Measurements from ENCODE around the gene OPCML. TPM values are rescaled to one million over a fixed set of nuclear protein-coding genes. Genes with fewer than 3 reads are reported as not detected.

OPCML gene
- total RNA-seq, 1 experiment from 2014 or later = 0.94 TPM

DNA sequence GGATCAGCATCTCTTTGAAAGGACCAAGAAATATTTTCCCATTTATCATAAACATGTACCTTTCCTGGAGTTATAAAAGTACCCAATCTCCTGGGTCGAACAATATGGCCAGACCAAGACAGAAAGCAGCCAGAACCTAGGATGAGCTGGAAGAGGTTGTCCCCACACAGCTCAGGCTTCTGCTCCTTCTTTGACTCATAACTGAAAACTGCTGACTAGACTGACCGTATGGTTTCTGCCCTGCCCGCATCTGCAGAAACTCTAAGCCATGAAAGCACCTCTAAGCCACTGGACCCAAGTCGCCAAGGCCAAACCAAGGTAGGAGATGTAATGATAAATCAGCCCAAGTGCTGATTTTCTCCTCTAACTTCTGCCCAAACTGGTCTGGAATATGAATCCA is 129.8 kb downstream of the OPCML start:
- Mint-ChIP-seq H3K4me1 (peaks cover 5 to 13% of the 10 kb centered on the region in 2 experiments; a peak in 3 of 4 replicates), H3K27me3 (ENCODE audit: low read depth) (no peaks in the 10 kb centered on the region), H3K36me3 (ENCODE audit: insufficient read depth in 1 of 3, low read depth in 3 of 3) (peaks cover 0 to 6% (median 1%) of the 10 kb centered on the region in 3 experiments; a peak in 1 of 7 replicates)

More for the DNA sequence above, 129.8 kb downstream of the OPCML start:
- Histone ChIP-seq H3K27ac (ENCODE audit: insufficient read length, low read depth, low read length) (no peak overlapping the region), H3K14ac (ENCODE audit: insufficient read depth, low read length) (no peak overlapping the region), H3K9ac (ENCODE audit: extremely low read depth, insufficient read length, low read length) (no peak overlapping the region), H2BK20ac (ENCODE audit: low read depth, low read length, poor library complexity, severe bottlenecking) (no peak overlapping the region), H3K4me2 (ENCODE audit: insufficient read depth, insufficient read length, low read length) (no peak overlapping the region), H3K79me2 (ENCODE audit: insufficient read depth, low read length) (no peaks in the 10 kb centered on the region), H3K23ac (ENCODE audit: insufficient read length, low read depth, low read length) (no peak overlapping the region), H4K20me1 (ENCODE audit: control insufficient read depth, insufficient read depth, insufficient read length) (no peaks in the 10 kb centered on the region), H3K4me1 (ENCODE audit: insufficient read depth, low read length) (no peaks in the 10 kb centered on the region), H4K5ac (ENCODE audit: insufficient read length, low read depth, low read length) (no peak overlapping the region), H4K91ac (ENCODE audit: insufficient read length, low read depth, low read length) (no peak overlapping the region), H3K79me1 (ENCODE audit: insufficient read depth, low read depth, low read length, poor library complexity, severe bottlenecking) (no peaks in the 10 kb centered on the region), H3K18ac (ENCODE audit: insufficient read length, low read depth, low read length) (no peak overlapping the region), H3K23me2 (ENCODE audit: insufficient read length, low read depth, low read length, poor library complexity, severe bottlenecking) (no peaks in the 10 kb centered on the region), H2BK120ac (ENCODE audit: low read depth, low read length, poor library complexity, severe bottlenecking) (no peak overlapping the region), H2AK5ac (ENCODE audit: insufficient read length, low read length) (no peak overlapping the region), H2AFZ (ENCODE audit: low read length) (no peak overlapping the region), H3K4ac (ENCODE audit: low read depth, low read length) (no peak overlapping the region), H2BK5ac (ENCODE audit: insufficient read length, low read length) (no peak overlapping the region), H3K9me3 (ENCODE audit: control insufficient read depth, low read depth, low read length) (no peaks in the 10 kb centered on the region), H3K27me3 (ENCODE audit: insufficient read depth, low read length) (no peaks in the 10 kb centered on the region), H2BK12ac (ENCODE audit: insufficient read length, low read depth, low read length) (no peak overlapping the region), H2BK15ac (ENCODE audit: low read depth, low read length) (no peak overlapping the region), H3K56ac (ENCODE audit: insufficient read length, low read depth, low read length) (no peak overlapping the region), H4K8ac (replicated peaks; ENCODE audit: insufficient read length, low read depth, low read length) (no peak overlapping the region), H3T11ph (ENCODE audit: low read length) (no peak overlapping the region)
- Mint-ChIP-seq H3K9me3 (no peaks in the 10 kb centered on the region), H3K27ac (no peak overlapping the region), H3K4me3 (no peak overlapping the region)
- no peak for DNase-seq
- WGBS (ENCODE audit: extremely low coverage, insufficient read length, low lambda C conversion rate) = no CpG with 5 or more reads among the region's 4 CpGs
- TF ChIP-seq, protein P1, sequence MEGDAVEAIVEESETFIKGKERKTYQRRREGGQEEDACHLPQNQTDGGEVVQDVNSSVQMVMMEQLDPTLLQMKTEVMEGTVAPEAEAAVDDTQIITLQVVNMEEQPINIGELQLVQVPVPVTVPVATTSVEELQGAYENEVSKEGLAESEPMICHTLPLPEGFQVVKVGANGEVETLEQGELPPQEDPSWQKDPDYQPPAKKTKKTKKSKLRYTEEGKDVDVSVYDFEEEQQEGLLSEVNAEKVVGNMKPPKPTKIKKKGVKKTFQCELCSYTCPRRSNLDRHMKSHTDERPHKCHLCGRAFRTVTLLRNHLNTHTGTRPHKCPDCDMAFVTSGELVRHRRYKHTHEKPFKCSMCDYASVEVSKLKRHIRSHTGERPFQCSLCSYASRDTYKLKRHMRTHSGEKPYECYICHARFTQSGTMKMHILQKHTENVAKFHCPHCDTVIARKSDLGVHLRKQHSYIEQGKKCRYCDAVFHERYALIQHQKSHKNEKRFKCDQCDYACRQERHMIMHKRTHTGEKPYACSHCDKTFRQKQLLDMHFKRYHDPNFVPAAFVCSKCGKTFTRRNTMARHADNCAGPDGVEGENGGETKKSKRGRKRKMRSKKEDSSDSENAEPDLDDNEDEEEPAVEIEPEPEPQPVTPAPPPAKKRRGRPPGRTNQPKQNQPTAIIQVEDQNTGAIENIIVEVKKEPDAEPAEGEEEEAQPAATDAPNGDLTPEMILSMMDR (conservative IDR thresholded peaks at IDR 0.05) = no peak

Measured in H9 (cell line).